Heart right ventricle (tissue), 16 donors: ENCODE measurements around the gene RNF157. TPM values are rescaled to one million over a fixed set of nuclear protein-coding genes. Genes with fewer than 3 reads are reported as not detected.

Source experiments
- ATAC-seq, 8 donors: fragments of 200-7000 bp; cut with Tn5 transposase; one replicate each; pipeline ENCODE4 v1.9.1; 2020; ENCODE audit warnings: mild to moderate bottlenecking in 8 of 8, moderate library complexity in 8 of 8, moderate number of reproducible peaks in 1 of 8
- DNase-seq, 2 donors: peaks; one replicate each; pipeline ENCODE4 v3.0.0-alpha.2; 2020
- H3K27ac ChIP-seq, 10 donors: fragments of 200-600 bp; sonication (generic) in 2 of 10; one replicate each; pipeline versions ENCODE4 v1.5.0 to v1.8.0; 2020 to 2022; ENCODE audit warnings: mild to moderate bottlenecking in 3 of 10
- H3K27me3 ChIP-seq, 7 donors: fragments of 200-600 bp; one replicate each; pipeline ENCODE4 v1.8.0; 2021 to 2022; ENCODE audit warnings: mild to moderate bottlenecking in 2 of 7
- H3K36me3 ChIP-seq, 9 donors: fragments of 200-600 bp; sonication (generic) in 1 of 9; one replicate each; pipeline versions ENCODE4 v1.5.0 to v1.8.0; 2020 to 2022; ENCODE audit warnings: mild to moderate bottlenecking in 2 of 9
- H3K4me1 ChIP-seq, 9 donors: fragments of 200-600 bp; sonication (generic) in 1 of 9; one replicate each; pipeline versions ENCODE4 v1.5.0 to v1.8.0; 2020 to 2022; ENCODE audit warnings: mild to moderate bottlenecking in 4 of 9
- H3K4me3 ChIP-seq, 10 donors: fragments of 200-600 bp; sonication (generic) in 2 of 10; one replicate each; pipeline versions ENCODE4 v1.5.0 to v1.8.0; 2020 to 2022; ENCODE audit warnings: mild to moderate bottlenecking in 7 of 10, moderate library complexity in 2 of 10
- H3K9me3 ChIP-seq, 11 donors: fragments of 200-600 bp in 10 of 11; sonication (generic) in 2 of 11; one replicate each; pipeline versions ENCODE4 v1.5.0 to v1.8.0; 2013 to 2022; ENCODE audit warnings: mild to moderate bottlenecking in 2 of 11, control low read depth in 1 of 11, moderate library complexity in 1 of 11
- CTCF ChIP-seq, 9 donors: fragments of 200-600 bp; sonication (generic) in 2 of 9; IDR thresholded peaks; one replicate each; pipeline versions ENCODE4 v1.5.0 to v1.8.0; 2021 to 2022; ENCODE audit warnings: antibody characterized with exemption in 9 of 9, mild to moderate bottlenecking in 5 of 9, moderate library complexity in 1 of 9
- WGBS, 2 donors: extraction: QIAGEN DNeasy Blood & Tissue Kit; methylation state at CpG; one replicate each; pipeline ENCODE4 v1.1.7; 2013; ENCODE audit warnings: inconsistent platforms in 1 of 2; 5-methylcytosine and 5-hydroxymethylcytosine counted together
- intact Hi-C, 10 donors: fragments of 100-400 bp; cut with DNase I; formaldehyde crosslinking; loops; one replicate each; pipeline versions ENCODE4 v1.11.1 to v1.14.2; 2022
- polyA plus RNA-seq, 2 donors: library from polyadenylated mRNA; stranded (reverse); fragments of 200-250 nt; gene quantifications; one replicate each; pipeline ENCODE4 v1.2.3, GENCODE V29; 2013
- total RNA-seq, 10 donors: library from RNA; stranded (reverse); fragmentation: NEBNext Ultra II Directional in 3 of 10; extraction: Animal tissue kit (Norgen Biotek cat#: 25700) in 3 of 10; gene quantifications; one replicate each; pipeline versions ENCODE4 v1.2.1 to v1.2.4, GENCODE V29; 2021 to 2023
- donor health status: Arrhythmogenic right ventricular cardiomyopathy.
- donor health status: ischemic (EF 13 %, LVEDD 7.1; RV severe dilation, severe dysfunction).
- donor health status: healthy with polysubstance abuse.
- donor health status: DM: no; HTN: yes; CAD: no.
- donor health status: DM: no; HTN: no; CAD: no.
- donor health status: ischemic (EF 25% LVEDD 6.9; RV normal size, moderate dysfunction).
- donor health status: ischemic (EF 25% LVEDD 5.7; RV mildly dilated, moderate dysfunction).
- donor health status: healthy.
- donor health status: DM: yes; HTN: yes; CAD: no.
- donor health status: Ischemic cardiomyopathy.
- donor health status: ischemic (EF 35%, LVEDD 5.7; RV mildly dilated, moderate dysfunction).
- donor health status: nonischemic (EF 11% LVEDD 7.7; RV severe dilation, severe dysfunction).
- donor health status: DM: yes; HTN: yes; CAD: no.
- donor health status: PGD.
- donor health status: ischemic (EF 29% LVEDD 5.4; RV normal size, mild dysfunction).
- donor health status: nonischemic (EF 23%, LVEDD 6.1; RV moderate dilation, normal function).

The RNF157 gene
- total and polyA plus RNA-seq, 12 donors, result 1.3 to 18.8 (median 3.4) TPM

- H3K4me3 ChIP-seq, result peak overlapping the region in 1 of 10 donors; percentile 19
- no peaks in the 10 kb centered on the region for H3K27me3 ChIP-seq
- 86 to 89% methylated on average over 15 of the region's 15 CpGs for WGBS, 2 donors
- no peaks in the 10 kb centered on the region for H3K9me3 ChIP-seq
- no peak for DNase-seq
- ATAC-seq, result no peak
- peak in 4 of 9 donors; percentile 1 to 30 (median 2) for TF ChIP-seq CTCF (IDR thresholded peaks at IDR 0.05)
- intact Hi-C loops, result loop anchor here (1.0 to 10.0 kb wide), 11 partner anchors 38 to 265 kb away; partner anchors contain the start of gene RNF157 (in 1 of the 10)
- H3K27ac ChIP-seq, result no peak overlapping the region
- H3K4me1 ChIP-seq, result peaks cover 0 to 23% (median 5%) of the 10 kb centered on the region in 9 donors
- no peaks in the 10 kb centered on the region for H3K36me3 ChIP-seq
These were observed 39.5 kb upstream of the RNF157 start for GRCh38 chr17:76279742-76280287.

- Histone ChIP-seq H3K9me3 (no peaks in the 10 kb centered on the region), H3K4me1 (peaks cover 0 to 24% (median 8%) of the 10 kb centered on the region in 9 donors), H3K36me3 (no peaks in the 10 kb centered on the region), H3K27ac (no peak overlapping the region), H3K27me3 (no peaks in the 10 kb centered on the region), H3K4me3 (peak overlapping the region in 1 of 10 donors; percentile 19)
- WGBS, 2 donors, result 54% methylated on average over 28 of the region's 28 CpGs
- TF ChIP-seq CTCF (IDR thresholded peaks at IDR 0.05), result peak; percentile 96 to 99 (median 99)
- intact Hi-C loops, result loop anchor here (1.0 to 10.0 kb wide), 10 partner anchors 37 to 264 kb away; partner anchors contain the start of gene RNF157 (in 1 of the 10)
- ATAC-seq (peak; percentile 84 to 96 (median 92)), DNase-seq (peak; percentile 86 to 90)
These were observed 38.9 kb upstream of the RNF157 start for GRCh38 chr17:76278952-76279741.

GRCh38 chr17:76278268-76278908 lies 38.1 kb upstream of the RNF157 start:
- peaks cover 0 to 30% (median 12%) of the 10 kb centered on the region in 9 donors for H3K4me1 ChIP-seq
- no peak overlapping the region for H3K4me3 ChIP-seq
- DNase-seq (no peak), ATAC-seq (no peak)
- no peaks in the 10 kb centered on the region for H3K36me3 ChIP-seq
- no peaks in the 10 kb centered on the region for H3K9me3 ChIP-seq
- WGBS, 2 donors, result 90 to 92% methylated on average over 19 of the region's 19 CpGs
- no peak overlapping the region for H3K27ac ChIP-seq
- no peak for TF ChIP-seq CTCF (IDR thresholded peaks at IDR 0.05)
- no peaks in the 10 kb centered on the region for H3K27me3 ChIP-seq
- intact Hi-C loops, result loop anchor here in 9 of 10 donors (2.0 to 10.0 kb wide), 8 partner anchors 36 to 264 kb away; partner anchors contain the start of gene RNF157 (in 1 of the 9)
